Smooth muscle cell (in vitro differentiated cells): ENCODE measurements around the gene CCN2. TPM values are rescaled to one million over a fixed set of nuclear protein-coding genes. Genes with fewer than 3 reads are reported as not detected.

ENCODE experiments used
- DNase-seq: peaks from one replicate; lab custom pipeline; 2025; ENCODE audit not compliant: unreplicated experiment; lab: John Stamatoyannopoulos, UW
- H2AFZ ChIP-seq: fragments of 200-600 bp; sonication (generic); 2 replicates; pipeline ENCODE4 v1.6.0; 2016; ENCODE audit warnings: antibody characterized with exemption, low read depth, mild to moderate bottlenecking
- H3F3A ChIP-seq: fragments of 200-600 bp; sonication (generic); 2 replicates; pipeline ENCODE4 v1.6.0; 2017; ENCODE audit warnings: antibody characterized with exemption, low read depth
- H3K27ac ChIP-seq: fragments of 200-600 bp; sonication (generic); 2 replicates; pipeline ENCODE4 v1.5.1; 2016; ENCODE audit warnings: low read depth, mild to moderate bottlenecking
- H3K27me3 ChIP-seq: fragments of 200-600 bp; sonication (generic); 2 replicates; pipeline ENCODE4 v1.6.1; 2016; ENCODE audit warnings: low read depth, mild to moderate bottlenecking
- H3K36me3 ChIP-seq: fragments of 200-600 bp; sonication (generic); 2 replicates; pipeline ENCODE4 v1.5.1; 2016; ENCODE audit warnings: low read depth
- H3K4me1 ChIP-seq: fragments of 200-600 bp; sonication (generic); 2 replicates; pipeline ENCODE4 v1.5.1; 2016; ENCODE audit warnings: low read depth
- H3K4me2 ChIP-seq: fragments of 200-600 bp; sonication (generic); 2 replicates; pipeline ENCODE4 v1.6.0; 2016; ENCODE audit warnings: mild to moderate bottlenecking
- H3K4me3 ChIP-seq: fragments of 200-600 bp; sonication (generic); 2 replicates; pipeline ENCODE4 v1.5.1; 2016; ENCODE audit warnings: mild to moderate bottlenecking
- H3K79me2 ChIP-seq: fragments of 200-600 bp; sonication (generic); 2 replicates; pipeline ENCODE4 v1.6.0; 2016; ENCODE audit warnings: low read depth, mild to moderate bottlenecking
- H3K9ac ChIP-seq: fragments of 200-600 bp; sonication (generic); 2 replicates; pipeline ENCODE4 v1.6.0; 2016; ENCODE audit warnings: low read depth
- H3K9me3 ChIP-seq: fragments of 200-600 bp; sonication (generic); replicated peaks from 2 replicates; pipeline ENCODE4 v1.5.1; 2016; ENCODE audit warnings: low read depth
- H4K20me1 ChIP-seq: fragments of 200-600 bp; sonication (generic); 2 replicates; pipeline ENCODE4 v1.6.0; 2016; ENCODE audit warnings: low read depth
- CTCF ChIP-seq: fragments of 200-600 bp; sonication (generic); IDR thresholded peaks from 2 replicates; pipeline ENCODE4 v1.5.1; 2017; ENCODE audit warnings: borderline replicate concordance, mild to moderate bottlenecking, antibody characterized with exemption; ENCODE audit not compliant: insufficient read depth, poor library complexity, severe bottlenecking
- WGBS: methylation state at CpG from one replicate; pipeline ENCODE4 v1.1.7; 2016; ENCODE audit warnings: low lambda C conversion rate; 5-methylcytosine and 5-hydroxymethylcytosine counted together
- polyA plus RNA-seq: library from polyadenylated mRNA; unstranded; fragments of >200 nt; fragmentation: Nextera tagmentation; extraction: Ambion mirVana; gene quantifications from 2 replicates; pipeline ENCODE4 v1.2.1, GENCODE V29; 2016
- total RNA-seq: library from RNA; depleted of rRNA; stranded (reverse); fragments of >200 nt; gene quantifications from 2 replicates; pipeline ENCODE4 v1.2.3, GENCODE V29; 2014

The CCN2 gene
- total and polyA plus RNA-seq, 2 experiments from 2014 or later = 1,180 to 2,448 TPM

- WGBS = 88% methylated on average over 2 of the region's 2 CpGs
- no peak for TF ChIP-seq CTCF
- Histone ChIP-seq H4K20me1 (no peaks in the 10 kb centered on the region), H3K4me1 (no peaks in the 10 kb centered on the region), H3K79me2 (no peaks in the 10 kb centered on the region), H3K27ac (no peak overlapping the region), H3K4me2 (no peak overlapping the region), H2AFZ (no peak overlapping the region), H3K9ac (no peak overlapping the region), H3K27me3 (no peaks in the 10 kb centered on the region), H3K36me3 (no peaks in the 10 kb centered on the region), H3K9me3 (no peaks in the 10 kb centered on the region), H3F3A (peaks cover 12% of the 10 kb centered on the region), H3K4me3 (no peak overlapping the region)
- no peak for DNase-seq
Measured at GRCh38 chr6:131992557-131992956, 41.4 kb upstream of the CCN2 start.

GRCh38 chr6:131989036-131989435 is 37.9 kb upstream of the CCN2 start:
- no peak for DNase-seq
- WGBS = 96% methylated on average over 4 of the region's 4 CpGs
- H3K79me2 ChIP-seq = no peaks in the 10 kb centered on the region
- no peaks in the 10 kb centered on the region for H4K20me1 ChIP-seq
- H3K36me3 ChIP-seq = no peaks in the 10 kb centered on the region
- H2AFZ ChIP-seq = no peak overlapping the region
- H3K27me3 ChIP-seq = no peaks in the 10 kb centered on the region
- no peak for TF ChIP-seq CTCF
- H3K9ac ChIP-seq = no peak overlapping the region
- no peak overlapping the region for H3K27ac ChIP-seq
- H3K4me1 ChIP-seq = no peaks in the 10 kb centered on the region
- H3K9me3 ChIP-seq = no peaks in the 10 kb centered on the region
- no peak overlapping the region for H3K4me3 ChIP-seq
- no peak overlapping the region for H3K4me2 ChIP-seq
- H3F3A ChIP-seq = no peaks in the 10 kb centered on the region

GRCh38 chr6:131982740-131983259 is 31.6 kb upstream of the CCN2 start:
- no peak for DNase-seq
- no peak overlapping the region for H2AFZ ChIP-seq
- H3K36me3 ChIP-seq = no peaks in the 10 kb centered on the region
- H3K9ac ChIP-seq = no peak overlapping the region
- 96% methylated on average over 2 of the region's 2 CpGs for WGBS
- no peaks in the 10 kb centered on the region for H3K27me3 ChIP-seq
- H3K27ac ChIP-seq = no peak overlapping the region
- H3K4me3 ChIP-seq = no peak overlapping the region
- no peaks in the 10 kb centered on the region for H4K20me1 ChIP-seq
- no peak overlapping the region for H3K4me2 ChIP-seq
- no peak for TF ChIP-seq CTCF
- no peaks in the 10 kb centered on the region for H3K79me2 ChIP-seq
- H3K4me1 ChIP-seq = no peaks in the 10 kb centered on the region
- H3K9me3 ChIP-seq = no peaks in the 10 kb centered on the region
- no peaks in the 10 kb centered on the region for H3F3A ChIP-seq

- DNase-seq = no peak
- Histone ChIP-seq H3F3A (no peaks in the 10 kb centered on the region), H3K9ac (no peak overlapping the region), H3K4me1 (no peaks in the 10 kb centered on the region), H3K9me3 (no peaks in the 10 kb centered on the region), H3K36me3 (no peaks in the 10 kb centered on the region), H3K27me3 (no peaks in the 10 kb centered on the region), H3K4me3 (no peak overlapping the region), H3K27ac (no peak overlapping the region), H3K79me2 (no peaks in the 10 kb centered on the region), H2AFZ (no peak overlapping the region), H3K4me2 (no peak overlapping the region), H4K20me1 (no peaks in the 10 kb centered on the region)
- TF ChIP-seq CTCF = no peak
- WGBS = 98% methylated on average over 3 of the region's 3 CpGs
Measured at GRCh38 chr6:131981624-131981978, 30.4 kb upstream of the CCN2 start.
